ENCODE results near the gene GLG1.

- TF ChIP-seq EZH2 (IDR thresholded peaks at IDR 0.05) (no peak), CTCF (IDR thresholded peaks at IDR 0.05 in 2 of 3, conservative IDR thresholded peaks at IDR 0.05 in 1 of 3; ENCODE audit: borderline replicate concordance in 1 of 3, insufficient read depth in 1 of 3, low read depth in 2 of 3, low read length in 2 of 3) (no peak), REST (IDR thresholded peaks at IDR 0.05; ENCODE audit: low read depth) (no peak)
These were observed 28.1 kb downstream of the GLG1 start for GRCh38 chr16:74578838-74579237.
